Measurements from ENCODE around the gene TMEM253.
A peak's percentile ranks its signal among the peaks of the same experiment; 100 is the strongest.

TMEM253 gene

GRCh38 chr14:21106176-21106497 is 5.3 kb downstream of the TMEM253 start:
- DNase-seq: no peak

- peak; percentile 65 for DNase-seq
Measured at GRCh38 chr14:21106498-21107282, 5.8 kb downstream of the TMEM253 start.

GRCh38 chr14:21107283-21107800 is 6.5 kb downstream of the TMEM253 start:
- DNase-seq: no peak

GRCh38 chr14:21108791-21109190 is 7.9 kb downstream of the TMEM253 start:
- no peak for DNase-seq

- no peak for DNase-seq
Measured at GRCh38 chr14:21109377-21110138, 8.7 kb downstream of the TMEM253 start.

GRCh38 chr14:21112255-21112654 is 11.4 kb downstream of the TMEM253 start:
- no peak for DNase-seq

- DNase-seq: no peak
Measured at GRCh38 chr14:21113369-21113768, 12.5 kb downstream of the TMEM253 start.

GRCh38 chr14:21118933-21119332 is 18.1 kb downstream of the TMEM253 start:
- DNase-seq: no peak

GRCh38 chr14:21120686-21121085 is 19.8 kb downstream of the TMEM253 start:
- DNase-seq: no peak

- no peak for DNase-seq
Measured at GRCh38 chr14:21121122-21121521, 20.3 kb downstream of the TMEM253 start.

- DNase-seq: no peak
Measured at GRCh38 chr14:21123429-21123828, 22.6 kb downstream of the TMEM253 start.

- DNase-seq: no peak
Measured at GRCh38 chr14:21133901-21134300, 33.0 kb downstream of the TMEM253 start.

- DNase-seq: no peak
Measured at GRCh38 chr14:21136024-21136423, 35.2 kb downstream of the TMEM253 start.

- DNase-seq: no peak
Measured at GRCh38 chr14:21142357-21142756, 41.5 kb downstream of the TMEM253 start.

- no peak for DNase-seq
Measured at GRCh38 chr14:21145437-21145836, 44.6 kb downstream of the TMEM253 start.

GRCh38 chr14:21149641-21150367 is 48.9 kb downstream of the TMEM253 start:
- no peak for DNase-seq

All from activated effector memory CD4-positive, alpha-beta T cell treated with Interleukin-2 at 50 U/mL for 16 hours (primary cell).